ENCODE data around the gene RUSC2. TPM values are rescaled to one million over a fixed set of nuclear protein-coding genes. Genes with fewer than 3 reads are reported as not detected.

Gene RUSC2
- total and polyA plus RNA-seq, 10 of the 15 experiments (the other 5 are each of a cell fraction or from before 2014, with no cell fraction given), result not detected

DNA sequence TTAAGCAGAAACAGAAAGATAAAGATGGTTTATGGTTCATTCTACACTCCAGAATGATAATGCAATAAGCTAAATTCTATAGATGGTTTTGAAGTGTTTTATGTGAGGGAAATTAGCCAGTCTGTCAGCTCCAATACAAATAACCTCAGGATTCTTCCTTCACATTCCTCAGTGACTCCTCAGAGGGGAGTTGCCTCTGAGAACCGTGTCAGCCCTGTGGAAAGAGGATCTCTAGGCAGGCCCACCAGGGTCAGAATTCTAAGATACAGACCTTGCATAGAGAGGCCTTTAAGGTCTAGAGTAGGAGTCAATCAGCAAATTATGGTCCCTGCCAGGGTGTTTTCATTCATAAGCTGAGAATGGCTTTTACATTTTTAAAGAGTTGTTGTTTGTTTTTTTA, 26.6 kb downstream of the RUSC2 start (continued):
- TF ChIP-seq EGR1 (IDR thresholded peaks at IDR 0.05; ENCODE audit: borderline replicate concordance in 1 of 2, low read depth in 2 of 2, low read length in 2 of 2) (no peak), ATF2 (IDR thresholded peaks at IDR 0.05; ENCODE audit: low read length) (no peak)

DNA sequence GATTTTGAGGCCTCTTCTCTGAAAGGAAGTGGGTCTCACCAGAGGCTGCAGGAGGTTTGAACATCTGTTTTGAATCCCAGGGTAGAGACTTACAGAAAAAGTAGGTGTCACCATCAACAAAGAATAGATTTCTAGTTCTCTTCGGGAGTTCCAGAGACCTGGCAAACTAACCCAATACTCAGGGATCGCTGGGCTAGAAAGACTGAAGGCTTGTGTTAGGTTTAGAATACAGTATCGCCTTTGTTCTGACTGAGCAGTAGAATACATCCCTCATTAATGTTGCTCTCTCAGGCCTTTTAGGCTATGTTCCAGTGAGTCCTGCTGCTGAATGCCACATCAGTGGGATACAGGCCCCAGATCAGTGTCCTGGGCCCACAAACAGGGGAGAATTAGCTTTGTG, 27.2 kb downstream of the RUSC2 start:
- in situ Hi-C loops (cut with MboI), result no loop called here
- intact Hi-C loops (cut with micrococcal nuclease; ENCODE audit: unreplicated experiment), result no loop called here
- H3K79me2 ChIP-seq (ENCODE audit: control insufficient read depth, insufficient read depth, low read length), result no peaks in the 10 kb centered on the region
- DNase-seq (ENCODE audit: low read depth, low spot score), result no peak
- H3K4me1 ChIP-seq (ENCODE audit: control insufficient read depth, insufficient read depth, low read length), result no peaks in the 10 kb centered on the region
- H3K27me3 ChIP-seq (replicated peaks in 1 of 2; ENCODE audit: control insufficient read depth in 2 of 2, insufficient read depth in 2 of 2, low read length in 1 of 2), result no peaks in the 10 kb centered on the region; a peak in 1 of 4 replicates
- POLR2A ChIA-PET, result no interaction called here
- RAD21 ChIA-PET (ENCODE audit: unreplicated experiment), result no interaction called here
- TF ChIP-seq MTA2 (IDR thresholded peaks at IDR 0.05; ENCODE audit: low read depth) (no peak), ZBED1 (IDR thresholded peaks at IDR 0.05; ENCODE audit: borderline replicate concordance) (no peak), SMAD5 (IDR thresholded peaks at IDR 0.05; ENCODE audit: low read depth) (no peak), JUND (IDR thresholded peaks at IDR 0.05; ENCODE audit: low read depth, low read length) (no peak), PBX3 (IDR thresholded peaks at IDR 0.05; ENCODE audit: insufficient replicate concordance, low read depth, low read length) (no peak), TCF7 (IDR thresholded peaks at IDR 0.05; ENCODE audit: borderline replicate concordance) (no peak), CHD1 (IDR thresholded peaks at IDR 0.05; ENCODE audit: low read depth, low read length) (no peak)
- TF ChIP-seq, protein P1, sequence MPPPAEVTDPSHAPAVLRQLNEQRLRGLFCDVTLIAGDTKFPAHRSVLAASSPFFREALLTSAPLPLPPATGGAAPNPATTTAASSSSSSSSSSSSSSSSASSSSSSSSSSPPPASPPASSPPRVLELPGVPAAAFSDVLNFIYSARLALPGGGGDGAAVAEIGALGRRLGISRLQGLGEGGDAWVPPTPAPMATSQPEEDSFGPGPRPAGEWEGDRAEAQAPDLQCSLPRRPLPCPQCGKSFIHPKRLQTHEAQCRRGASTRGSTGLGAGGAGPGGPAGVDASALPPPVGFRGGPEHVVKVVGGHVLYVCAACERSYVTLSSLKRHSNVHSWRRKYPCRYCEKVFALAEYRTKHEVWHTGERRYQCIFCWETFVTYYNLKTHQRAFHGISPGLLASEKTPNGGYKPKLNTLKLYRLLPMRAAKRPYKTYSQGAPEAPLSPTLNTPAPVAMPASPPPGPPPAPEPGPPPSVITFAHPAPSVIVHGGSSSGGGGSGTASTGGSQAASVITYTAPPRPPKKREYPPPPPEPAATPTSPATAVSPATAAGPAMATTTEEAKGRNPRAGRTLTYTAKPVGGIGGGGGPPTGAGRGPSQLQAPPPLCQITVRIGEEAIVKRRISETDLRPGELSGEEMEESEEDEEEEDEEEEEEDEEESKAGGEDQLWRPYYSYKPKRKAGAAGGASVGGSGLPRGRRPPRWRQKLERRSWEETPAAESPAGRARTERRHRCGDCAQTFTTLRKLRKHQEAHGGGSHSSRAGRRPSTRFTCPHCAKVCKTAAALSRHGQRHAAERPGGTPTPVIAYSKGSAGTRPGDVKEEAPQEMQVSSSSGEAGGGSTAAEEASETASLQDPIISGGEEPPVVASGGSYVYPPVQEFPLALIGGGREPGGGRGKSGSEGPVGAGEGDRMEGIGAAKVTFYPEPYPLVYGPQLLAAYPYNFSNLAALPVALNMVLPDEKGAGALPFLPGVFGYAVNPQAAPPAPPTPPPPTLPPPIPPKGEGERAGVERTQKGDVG (CRISPR knock-in tag; IDR thresholded peaks at IDR 0.05), result no peak
- H2AFZ ChIP-seq (ENCODE audit: control insufficient read depth, low read depth, low read length), result no peak overlapping the region
- CTCF ChIA-PET, result interaction anchor here (1.0 kb wide), 1 partner anchor 9 kb away, joined by 4 read pairs; no protein-coding TSS in a partner anchor
- H4K20me1 ChIP-seq (ENCODE audit: control insufficient read depth, insufficient read depth), result no peaks in the 10 kb centered on the region
- H3K9me3 ChIP-seq (replicated peaks; ENCODE audit: control insufficient read depth, insufficient read depth, low read length), result no peaks in the 10 kb centered on the region
- WGBS (ENCODE audit: insufficient coverage, insufficient replicate concordance, low lambda C conversion rate, missing lambda C conversion rate), result 79% methylated on average over 3 of the region's 3 CpGs
- no peak for ATAC-seq
- H3K9ac ChIP-seq (ENCODE audit: control insufficient read depth, insufficient read depth, low read length), result no peak overlapping the region
- BruUV-seq (replicated peaks), result no TSS peak
- no peak overlapping the region for H3K4me2 ChIP-seq (ENCODE audit: control insufficient read depth, insufficient read depth)
- no peak overlapping the region for H3K27ac ChIP-seq (ENCODE audit: control insufficient read depth, insufficient read depth)
- H3K4me3 ChIP-seq, result no peak overlapping the region
- H3K36me3 ChIP-seq (ENCODE audit: control insufficient read depth in 2 of 2, insufficient read depth in 2 of 2, low read length in 1 of 2), result no peaks in the 10 kb centered on the region
- FAIRE-seq, result no peak
- SMC1A ChIA-PET (ENCODE audit: uncharacterized antibody, unreplicated experiment), result no interaction called here
